Endodermal cell (in vitro differentiated cells): ENCODE results near the gene EPB41. TPM values are rescaled to one million over a fixed set of nuclear protein-coding genes. Genes with fewer than 3 reads are reported as not detected.

Source experiments
- DNase-seq: peaks from one replicate; pipeline ENCODE4 v3.0.0-alpha.2; 2017
- H3K27ac ChIP-seq: 2 replicates; pipeline ENCODE4 v1.5.1; 2013; ENCODE audit warnings: mild to moderate bottlenecking, low read depth, low read length, moderate library complexity
- H3K27me3 ChIP-seq: 2 replicates; pipeline ENCODE4 v1.6.1; 2013; ENCODE audit warnings: mild to moderate bottlenecking, low read length, moderate library complexity; ENCODE audit not compliant: insufficient read depth, control insufficient read depth, poor library complexity, severe bottlenecking
- H3K36me3 ChIP-seq: 2 replicates; pipeline ENCODE4 v1.7.0; 2013; ENCODE audit warnings: mild to moderate bottlenecking, low read length, moderate library complexity; ENCODE audit not compliant: control insufficient read depth, insufficient read depth
- H3K4me1 ChIP-seq: one replicate; pipeline ENCODE4 v1.7.0; 2013; ENCODE audit warnings: low read length; ENCODE audit not compliant: control insufficient read depth, insufficient read depth
- H3K4me3 ChIP-seq: 2 replicates; pipeline ENCODE4 v1.5.1; 2013; ENCODE audit warnings: mild to moderate bottlenecking, low read length, moderate library complexity
- H3K9ac ChIP-seq: 2 replicates; pipeline ENCODE4 v1.6.1; 2013; ENCODE audit warnings: mild to moderate bottlenecking, low read length, moderate library complexity; ENCODE audit not compliant: poor library complexity, severe bottlenecking; ENCODE audit errors: extremely low read depth
- H3K9me3 ChIP-seq: 2 replicates; pipeline ENCODE4 v1.6.1; 2013; ENCODE audit warnings: mild to moderate bottlenecking, low read length, moderate library complexity; ENCODE audit not compliant: control insufficient read depth
- H3K27ac Mint-ChIP-seq: 2 replicates; pipeline ENCODE4 v1.8.0; 2020; ENCODE audit warnings: mixed read lengths
- H3K27me3 Mint-ChIP-seq: 2 replicates; pipeline ENCODE4 v1.8.0; 2021; ENCODE audit warnings: mild to moderate bottlenecking, mixed read lengths; ENCODE audit not compliant: insufficient read depth
- H3K36me3 Mint-ChIP-seq: 2 replicates; pipeline ENCODE4 v1.8.0; 2020; ENCODE audit warnings: low read depth, mixed read lengths
- H3K4me1 Mint-ChIP-seq: 2 replicates; pipeline ENCODE4 v1.8.0; 2020; ENCODE audit warnings: mixed read lengths
- H3K4me3 Mint-ChIP-seq: 2 replicates; pipeline ENCODE4 v1.8.0; 2020; ENCODE audit warnings: mild to moderate bottlenecking, moderate library complexity, mixed read lengths
- H3K9me3 Mint-ChIP-seq: 2 replicates; pipeline ENCODE4 v1.8.0; 2020; ENCODE audit warnings: mild to moderate bottlenecking, mixed read lengths
- WGBS, 2 experiments: methylation state at CpG; one replicate each; pipeline versions ENCODE4 v1.1.5 to v1.1.7; 2013; ENCODE audit warnings: missing lambda C conversion rate in 2 of 2, mixed read lengths in 1 of 2; ENCODE audit not compliant: insufficient coverage in 1 of 2, insufficient read length in 1 of 2; 5-methylcytosine and 5-hydroxymethylcytosine counted together
- total RNA-seq, 2 donors: library from RNA; stranded (reverse); fragmentation: NEBNext Ultra II Directional in 1 of 2; extraction: Animal tissue kit (Norgen Biotek cat#: 25700) in 1 of 2; gene quantifications; 2 replicates in 1 of 2; 3 replicates in 1 of 2; pipeline ENCODE4 v1.2.1, GENCODE V29; 2021
- TF ChIP-seq, protein P1 (sequence below): fragments of 200-600 bp; sonication (generic); conservative IDR thresholded peaks from 2 replicates; pipeline ENCODE4 v1.5.0; 2021; ENCODE audit warnings: antibody characterized with exemption, mild to moderate bottlenecking

EPB41 gene
- total RNA-seq, 2 donors from 2014 or later, result 60.3 to 91.0 TPM

DNA sequence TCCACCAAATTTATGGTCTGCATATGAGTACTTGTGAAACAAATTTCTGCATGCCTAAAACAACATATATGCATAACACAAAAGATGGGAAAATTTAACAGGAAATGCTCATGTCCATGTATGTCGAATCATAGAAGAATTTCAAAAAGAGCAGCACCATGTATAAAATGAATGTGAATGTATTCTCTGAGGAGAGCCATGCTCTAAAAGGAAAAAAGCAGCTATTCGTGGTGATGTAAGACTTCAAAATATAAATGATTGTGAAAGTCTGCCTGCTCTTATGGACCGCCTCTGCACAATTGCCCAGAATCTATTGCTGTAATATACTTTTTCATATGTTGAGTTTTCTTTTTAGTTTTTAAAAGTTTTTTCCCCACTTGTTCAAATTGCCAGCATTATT lies 66.8 kb downstream of the EPB41 start:
- H3K27ac ChIP-seq, result no peak overlapping the region
- no peak overlapping the region for H3K9ac ChIP-seq
- H3K9me3 ChIP-seq, result peaks cover 22% of the 10 kb centered on the region
- no peaks in the 10 kb centered on the region for H3K27me3 ChIP-seq
- no peak overlapping the region for H3K4me3 ChIP-seq
- no peaks in the 10 kb centered on the region for H3K4me1 ChIP-seq
- no peak overlapping the region for H3K4me3 Mint-ChIP-seq
- H3K27ac Mint-ChIP-seq, result no peak overlapping the region
- no peaks in the 10 kb centered on the region for H3K9me3 Mint-ChIP-seq
- no peak for DNase-seq
- TF ChIP-seq, protein P1, sequence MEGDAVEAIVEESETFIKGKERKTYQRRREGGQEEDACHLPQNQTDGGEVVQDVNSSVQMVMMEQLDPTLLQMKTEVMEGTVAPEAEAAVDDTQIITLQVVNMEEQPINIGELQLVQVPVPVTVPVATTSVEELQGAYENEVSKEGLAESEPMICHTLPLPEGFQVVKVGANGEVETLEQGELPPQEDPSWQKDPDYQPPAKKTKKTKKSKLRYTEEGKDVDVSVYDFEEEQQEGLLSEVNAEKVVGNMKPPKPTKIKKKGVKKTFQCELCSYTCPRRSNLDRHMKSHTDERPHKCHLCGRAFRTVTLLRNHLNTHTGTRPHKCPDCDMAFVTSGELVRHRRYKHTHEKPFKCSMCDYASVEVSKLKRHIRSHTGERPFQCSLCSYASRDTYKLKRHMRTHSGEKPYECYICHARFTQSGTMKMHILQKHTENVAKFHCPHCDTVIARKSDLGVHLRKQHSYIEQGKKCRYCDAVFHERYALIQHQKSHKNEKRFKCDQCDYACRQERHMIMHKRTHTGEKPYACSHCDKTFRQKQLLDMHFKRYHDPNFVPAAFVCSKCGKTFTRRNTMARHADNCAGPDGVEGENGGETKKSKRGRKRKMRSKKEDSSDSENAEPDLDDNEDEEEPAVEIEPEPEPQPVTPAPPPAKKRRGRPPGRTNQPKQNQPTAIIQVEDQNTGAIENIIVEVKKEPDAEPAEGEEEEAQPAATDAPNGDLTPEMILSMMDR, result no peak
- no peaks in the 10 kb centered on the region for H3K36me3 ChIP-seq
- H3K4me1 Mint-ChIP-seq, result peaks cover 23% of the 10 kb centered on the region
- no peaks in the 10 kb centered on the region for H3K36me3 Mint-ChIP-seq
- 96 to 100% methylated on average over 2 to 3 of the region's 3 CpGs for WGBS, 2 experiments
- no peaks in the 10 kb centered on the region for H3K27me3 Mint-ChIP-seq

DNA sequence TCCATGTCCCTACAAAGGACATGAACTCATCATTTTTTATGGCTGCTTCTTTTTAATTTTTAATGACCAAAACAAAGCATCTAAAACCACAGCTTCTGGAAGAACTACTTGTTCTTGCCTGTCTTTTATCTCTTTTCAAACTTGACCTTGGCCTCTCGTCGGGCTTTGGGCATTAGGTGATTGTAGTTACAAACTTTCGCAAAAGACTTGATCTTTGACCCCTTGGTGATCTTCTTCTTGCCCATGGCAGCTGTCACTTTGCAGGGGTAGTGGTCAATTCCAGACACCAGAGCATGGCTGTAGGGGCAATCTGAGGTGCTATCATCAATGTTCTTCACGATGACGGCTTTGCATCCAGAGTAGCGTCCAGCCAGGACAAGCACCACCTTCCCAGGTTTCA lies 67.8 kb downstream of the EPB41 start:
- H3K4me1 ChIP-seq, result no peaks in the 10 kb centered on the region
- H3K27ac Mint-ChIP-seq, result no peak overlapping the region

DNA sequence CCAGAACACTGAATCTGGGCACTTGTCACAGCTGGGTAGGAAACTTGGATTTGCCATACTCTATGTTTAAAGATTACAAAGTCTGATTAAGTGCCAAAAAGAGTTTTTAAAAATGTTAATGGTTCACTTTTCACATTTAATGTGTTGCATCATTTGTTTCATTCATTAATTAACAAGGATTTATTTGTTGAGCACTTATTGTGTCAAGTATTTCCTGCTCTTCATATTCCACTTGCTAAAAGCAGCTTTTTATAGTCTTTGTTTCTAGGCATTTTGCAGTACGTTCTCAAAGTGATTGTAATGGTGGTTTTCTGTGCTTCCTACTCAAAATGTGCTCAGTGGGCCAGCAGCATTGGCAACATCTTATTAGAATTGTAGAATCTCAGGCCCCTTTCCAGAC lies 68.7 kb downstream of the EPB41 start:
- DNase-seq, result no peak
- H3K27me3 ChIP-seq, result no peaks in the 10 kb centered on the region
- Mint-ChIP-seq H3K27me3 (no peaks in the 10 kb centered on the region), H3K36me3 (peaks cover 5% of the 10 kb centered on the region), H3K4me1 (peaks cover 25% of the 10 kb centered on the region), H3K9me3 (no peaks in the 10 kb centered on the region), H3K4me3 (no peak overlapping the region), H3K27ac (no peak overlapping the region)
- 92 to 100% methylated on average over 1 of the region's 1 CpG for WGBS, 2 experiments
- no peak overlapping the region for H3K4me3 ChIP-seq
- H3K36me3 ChIP-seq, result no peaks in the 10 kb centered on the region
- no peak overlapping the region for H3K27ac ChIP-seq
- H3K4me1 ChIP-seq, result no peaks in the 10 kb centered on the region
- H3K9me3 ChIP-seq, result peaks cover 22% of the 10 kb centered on the region
- TF ChIP-seq, protein P1, result no peak
- no peak overlapping the region for H3K9ac ChIP-seq

More for the DNA sequence above, 67.8 kb downstream of the EPB41 start:
- 94 to 100% methylated on average over 6 of the region's 6 CpGs for WGBS, 2 experiments
- no peak overlapping the region for H3K27ac ChIP-seq
- H3K9me3 ChIP-seq, result peaks cover 22% of the 10 kb centered on the region
- H3K9me3 Mint-ChIP-seq, result no peaks in the 10 kb centered on the region
- DNase-seq, result no peak
- H3K4me3 ChIP-seq, result no peak overlapping the region
- H3K4me3 Mint-ChIP-seq, result no peak overlapping the region
- H3K9ac ChIP-seq, result no peak overlapping the region
- peaks cover 25% of the 10 kb centered on the region for H3K4me1 Mint-ChIP-seq
- no peaks in the 10 kb centered on the region for H3K27me3 ChIP-seq
- no peaks in the 10 kb centered on the region for H3K27me3 Mint-ChIP-seq
- no peaks in the 10 kb centered on the region for H3K36me3 ChIP-seq
- TF ChIP-seq, protein P1, result no peak
- no peaks in the 10 kb centered on the region for H3K36me3 Mint-ChIP-seq
